ENCODE measurements around the gene HELZ.
"Not testable (repeated sequence)": the region's sequence is repeated elsewhere in the genome, so short reads cannot be mapped to it uniquely, and the experiment has no call there.

HELZ gene

DNA sequence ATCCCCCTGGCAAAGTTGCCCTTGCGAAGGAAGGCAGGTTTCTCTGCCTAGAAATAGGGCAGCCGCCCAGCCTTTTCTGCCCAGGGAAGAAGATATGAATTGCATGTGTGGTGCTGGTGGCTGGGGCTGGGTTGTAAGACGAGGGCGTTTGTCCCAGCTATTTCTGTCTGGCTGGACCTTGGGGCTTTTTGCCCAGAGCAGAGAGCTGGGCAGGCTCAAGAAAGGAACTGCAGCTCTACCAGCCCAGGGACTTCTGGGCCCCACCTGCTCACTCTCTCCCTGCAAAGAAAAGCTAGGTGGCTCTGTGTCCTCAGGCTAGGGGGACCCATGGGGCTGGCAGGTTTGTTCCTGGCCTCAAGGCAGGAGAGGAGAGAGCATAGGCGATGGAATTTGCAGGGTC lies 200.1 kb downstream of the HELZ start:
- H3K4me1 ChIP-seq (ENCODE audit: insufficient read depth, insufficient read length) = peaks cover 4% of the 10 kb centered on the region
- no peaks in the 10 kb centered on the region for H3K36me3 ChIP-seq (ENCODE audit: insufficient read depth, insufficient read length, low read length)
- H3K9me3 ChIP-seq (ENCODE audit: insufficient read depth, low read length) = peaks cover 21% of the 10 kb centered on the region
- no peak for DNase-seq (ENCODE audit: low read depth, low spot score)
- no peak for TF ChIP-seq ZNF274 (IDR thresholded peaks at IDR 0.05; ENCODE audit: low read depth, low read length)
- TF ChIP-seq SUZ12 (IDR thresholded peaks at IDR 0.05; ENCODE audit: extremely low read depth, insufficient read depth, insufficient read length) = no peak
- no peak for TF ChIP-seq YY1 (IDR thresholded peaks at IDR 0.05; ENCODE audit: insufficient read depth, insufficient read length)
- H3K27me3 ChIP-seq (ENCODE audit: insufficient read depth, insufficient read length) = no peaks in the 10 kb centered on the region
- no peak overlapping the region for H3K4me3 ChIP-seq (ENCODE audit: insufficient read length, low read depth)
- H3K9ac ChIP-seq (ENCODE audit: insufficient read length, low read depth) = no peak overlapping the region

GRCh38 chr17:67044016-67044772 lies 200.8 kb downstream of the HELZ start, which contains the start of gene CACNG1:
TSS of gene CACNG1 (plus strand) at chr17:67044554. CDS start at chr17:67044661, 107 bp downstream.
- no peak within 1 kb of the TSS for H3K9ac ChIP-seq (ENCODE audit: insufficient read length, low read depth)
- no peak for TF ChIP-seq YY1 (IDR thresholded peaks at IDR 0.05; ENCODE audit: insufficient read depth, insufficient read length)
- TF ChIP-seq SUZ12 (IDR thresholded peaks at IDR 0.05; ENCODE audit: extremely low read depth, insufficient read depth, insufficient read length) = no peak
- no peak for TF ChIP-seq ZNF274 (IDR thresholded peaks at IDR 0.05; ENCODE audit: low read depth, low read length)
- H3K36me3 ChIP-seq (ENCODE audit: insufficient read depth, insufficient read length, low read length) = no peaks in the 10 kb centered on the region
- H3K9me3 ChIP-seq (ENCODE audit: insufficient read depth, low read length) = peaks cover 16% of the 10 kb centered on the region
- no peaks in the 10 kb centered on the region for H3K27me3 ChIP-seq (ENCODE audit: insufficient read depth, insufficient read length)
- peaks cover 4% of the 10 kb centered on the region for H3K4me1 ChIP-seq (ENCODE audit: insufficient read depth, insufficient read length)
- DNase-seq (ENCODE audit: low read depth, low spot score) = no peak
- no peak within 1 kb of the TSS for H3K4me3 ChIP-seq (ENCODE audit: insufficient read length, low read depth)

GRCh38 chr17:67043283-67043682 lies 201.7 kb downstream of the HELZ start:
- no peaks in the 10 kb centered on the region for H3K27me3 ChIP-seq (ENCODE audit: insufficient read depth, insufficient read length)
- peaks cover 9% of the 10 kb centered on the region for H3K4me1 ChIP-seq (ENCODE audit: insufficient read depth, insufficient read length)
- no peaks in the 10 kb centered on the region for H3K36me3 ChIP-seq (ENCODE audit: insufficient read depth, insufficient read length, low read length)
- H3K9me3 ChIP-seq (ENCODE audit: insufficient read depth, low read length) = peaks cover 7% of the 10 kb centered on the region; the same call in 1 of the 2 replicates
- no peak for DNase-seq (ENCODE audit: low read depth, low spot score)
- H3K9ac ChIP-seq (ENCODE audit: insufficient read length, low read depth) = no peak overlapping the region
- H3K4me3 ChIP-seq (ENCODE audit: insufficient read length, low read depth) = no peak overlapping the region
- TF ChIP-seq YY1 (IDR thresholded peaks at IDR 0.05; ENCODE audit: insufficient read depth, insufficient read length) (no peak), SUZ12 (IDR thresholded peaks at IDR 0.05; ENCODE audit: extremely low read depth, insufficient read depth, insufficient read length) (no peak)

- no peaks in the 10 kb centered on the region for H3K27me3 ChIP-seq (ENCODE audit: insufficient read depth, insufficient read length)
- no peak for DNase-seq (ENCODE audit: low read depth, low spot score)
- TF ChIP-seq ZNF274 (IDR thresholded peaks at IDR 0.05; ENCODE audit: low read depth, low read length) (no peak), YY1 (IDR thresholded peaks at IDR 0.05; ENCODE audit: insufficient read depth, insufficient read length) (no peak), SUZ12 (IDR thresholded peaks at IDR 0.05; ENCODE audit: extremely low read depth, insufficient read depth, insufficient read length) (no peak)
These were observed 202.8 kb downstream of the HELZ start for GRCh38 chr17:67041941-67042899.

DNA sequence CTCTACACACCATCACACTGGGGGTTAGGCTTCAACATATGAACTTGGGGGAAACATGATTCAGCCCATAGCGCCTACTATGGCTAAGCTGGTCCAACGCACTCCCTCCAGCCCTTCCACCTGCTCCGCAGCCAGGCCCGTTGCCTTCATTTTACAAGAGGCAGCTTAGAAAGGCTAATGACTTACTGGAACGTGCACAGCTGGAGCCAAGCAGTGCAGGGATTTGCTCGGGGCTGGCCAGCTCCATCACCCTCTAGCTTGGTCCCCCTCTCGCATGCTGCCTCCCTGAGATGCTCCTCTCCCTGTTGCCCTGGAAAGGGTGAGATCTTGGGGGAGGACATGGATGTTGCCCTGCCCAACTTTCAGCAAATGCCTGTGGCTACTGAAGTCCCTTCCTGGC lies 203.5 kb downstream of the HELZ start:
- Histone ChIP-seq H3K27me3 (ENCODE audit: insufficient read depth, insufficient read length) (no peaks in the 10 kb centered on the region), H3K36me3 (ENCODE audit: insufficient read depth, insufficient read length, low read length) (no peaks in the 10 kb centered on the region), H3K9me3 (ENCODE audit: insufficient read depth, low read length) (no peaks in the 10 kb centered on the region), H3K4me1 (ENCODE audit: insufficient read depth, insufficient read length) (peaks cover 9% of the 10 kb centered on the region), H3K4me3 (ENCODE audit: insufficient read length, low read depth) (no peak overlapping the region), H3K9ac (ENCODE audit: insufficient read length, low read depth) (no peak overlapping the region)
- no peak for DNase-seq (ENCODE audit: low read depth, low spot score)
- TF ChIP-seq SUZ12 (IDR thresholded peaks at IDR 0.05; ENCODE audit: extremely low read depth, insufficient read depth, insufficient read length) (no peak), ZNF274 (IDR thresholded peaks at IDR 0.05; ENCODE audit: low read depth, low read length) (no peak), YY1 (IDR thresholded peaks at IDR 0.05; ENCODE audit: insufficient read depth, insufficient read length) (no peak)

More at GRCh38 chr17:67041941-67042899, 202.8 kb downstream of the HELZ start:
- no peak overlapping the region for H3K9ac ChIP-seq (ENCODE audit: insufficient read length, low read depth)
- H3K4me3 ChIP-seq (ENCODE audit: insufficient read length, low read depth) = no peak overlapping the region
- no peaks in the 10 kb centered on the region for H3K36me3 ChIP-seq (ENCODE audit: insufficient read depth, insufficient read length, low read length)
- no peaks in the 10 kb centered on the region for H3K9me3 ChIP-seq (ENCODE audit: insufficient read depth, low read length)
- peaks cover 9% of the 10 kb centered on the region for H3K4me1 ChIP-seq (ENCODE audit: insufficient read depth, insufficient read length)

DNA sequence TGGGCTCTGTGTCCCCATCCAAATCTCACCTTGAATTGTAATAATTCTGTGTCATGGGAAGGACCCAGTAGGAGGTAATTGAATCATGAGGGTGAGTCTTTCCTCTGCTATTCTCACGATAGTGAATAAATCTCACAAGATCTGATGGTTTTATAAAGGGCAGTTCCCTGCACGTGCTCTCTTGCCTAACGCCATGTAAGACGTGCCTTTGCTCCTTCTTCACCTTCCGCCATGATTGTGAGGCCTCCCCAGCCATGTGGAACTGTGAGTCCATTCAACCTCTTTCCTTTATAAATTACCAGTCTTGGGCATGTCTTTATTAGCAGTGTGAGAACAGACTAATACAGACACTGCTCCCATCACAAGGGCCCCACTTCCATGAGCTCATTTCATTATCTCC lies 203.9 kb downstream of the HELZ start:
- H3K9me3 ChIP-seq (ENCODE audit: insufficient read depth, low read length); DNase-seq (ENCODE audit: low read depth, low spot score); H3K4me3 ChIP-seq (ENCODE audit: insufficient read length, low read depth); H3K36me3 ChIP-seq (ENCODE audit: insufficient read depth, insufficient read length, low read length); H3K4me1 ChIP-seq (ENCODE audit: insufficient read depth, insufficient read length); H3K27me3 ChIP-seq (ENCODE audit: insufficient read depth, insufficient read length); H3K9ac ChIP-seq (ENCODE audit: insufficient read length, low read depth): not testable (repeated sequence)

DNA sequence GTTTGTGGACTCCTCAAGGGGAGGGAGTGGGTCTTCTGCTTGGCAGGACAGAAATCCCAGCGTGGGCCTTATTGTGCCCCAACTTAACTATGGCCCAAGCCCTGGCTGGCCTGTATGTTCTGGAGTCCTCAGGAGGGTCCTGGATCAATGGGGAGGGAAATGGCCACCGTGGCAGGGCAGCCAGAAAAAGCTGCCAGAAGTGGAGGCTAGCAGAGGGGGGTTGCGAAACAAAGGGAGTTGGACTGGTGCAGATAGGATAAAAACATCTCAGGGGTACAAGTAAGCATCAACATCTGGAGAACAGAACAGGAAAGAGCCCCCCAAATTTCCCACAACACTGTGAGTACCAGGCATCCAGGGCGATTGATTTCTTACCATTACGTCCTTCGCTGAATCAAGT lies 204.3 kb downstream of the HELZ start:
- TF ChIP-seq ZNF274 (IDR thresholded peaks at IDR 0.05; ENCODE audit: low read depth, low read length) = no peak
- no peaks in the 10 kb centered on the region for H3K27me3 ChIP-seq (ENCODE audit: insufficient read depth, insufficient read length)
- H3K9ac ChIP-seq (ENCODE audit: insufficient read length, low read depth) = no peak overlapping the region

More for the DNA sequence above, 204.3 kb downstream of the HELZ start:
- Histone ChIP-seq H3K9me3 (ENCODE audit: insufficient read depth, low read length) (no peaks in the 10 kb centered on the region), H3K4me3 (ENCODE audit: insufficient read length, low read depth) (no peak overlapping the region), H3K36me3 (ENCODE audit: insufficient read depth, insufficient read length, low read length) (no peaks in the 10 kb centered on the region), H3K4me1 (ENCODE audit: insufficient read depth, insufficient read length) (peaks cover 9% of the 10 kb centered on the region)
- DNase-seq (ENCODE audit: low read depth, low spot score) = no peak

Measured in NT2/D1 (cell line).